OCI-LY1 (cell line): ENCODE data around the gene FANK1.

Source experiments
- H2AFZ ChIP-seq: fragments of 200-600 bp; sonication (generic), shearing (Covaris generic); 2 replicates; pipeline ENCODE4 v1.6.0; 2014; ENCODE audit warnings: antibody characterized with exemption, mild to moderate bottlenecking, low read length
- H3F3A ChIP-seq: fragments of 200-600 bp; sonication (generic), shearing (Covaris generic); 2 replicates; pipeline ENCODE4 v1.6.0; 2014; ENCODE audit warnings: mild to moderate bottlenecking, antibody characterized with exemption, low read length, moderate library complexity; ENCODE audit not compliant: insufficient read depth
- H3K27ac ChIP-seq: fragments of 200-600 bp; sonication (generic); 2 replicates; pipeline ENCODE4 v1.5.1; 2014; ENCODE audit warnings: low read length, mixed run types, mild to moderate bottlenecking, low read depth; ENCODE audit not compliant: poor library complexity, severe bottlenecking
- H3K27me3 ChIP-seq: fragments of 200-600 bp; sonication (generic); 2 replicates; pipeline ENCODE4 v1.6.0; 2014; ENCODE audit warnings: antibody characterized with exemption, mild to moderate bottlenecking, low read length, moderate library complexity; ENCODE audit not compliant: insufficient read depth
- H3K36me3 ChIP-seq: fragments of 200-600 bp; sonication (generic); 2 replicates; pipeline ENCODE4 v1.6.1; 2014; ENCODE audit warnings: mild to moderate bottlenecking, antibody characterized with exemption, low read length, moderate library complexity, mixed read lengths; ENCODE audit not compliant: insufficient read depth
- H3K4me1 ChIP-seq: fragments of 200-600 bp; sonication (generic); 2 replicates; pipeline ENCODE4 v1.5.1; 2014; ENCODE audit warnings: mild to moderate bottlenecking, low read length, moderate library complexity; ENCODE audit not compliant: insufficient read depth, severe bottlenecking
- H3K4me2 ChIP-seq: fragments of 200-600 bp; sonication (generic), shearing (Covaris generic); 2 replicates; pipeline ENCODE4 v1.6.1; 2014; ENCODE audit warnings: low read length
- H3K4me3 ChIP-seq: fragments of 200-600 bp; sonication (generic); 2 replicates; pipeline ENCODE4 v1.5.1; 2014; ENCODE audit warnings: low read length, low read depth, mild to moderate bottlenecking, mixed read lengths; ENCODE audit not compliant: poor library complexity, severe bottlenecking
- H3K79me2 ChIP-seq: fragments of 200-600 bp; shearing (Covaris generic); 2 replicates; pipeline ENCODE4 v1.6.1; 2016; ENCODE audit warnings: mixed run types, low read length, mixed read lengths; ENCODE audit not compliant: insufficient read depth
- H3K9ac ChIP-seq: fragments of 200-600 bp; sonication (generic), shearing (Covaris generic); 2 replicates; pipeline ENCODE4 v1.6.1; 2014; ENCODE audit warnings: mild to moderate bottlenecking, low read length, mixed read lengths
- H3K9me2 ChIP-seq: fragments of 200-600 bp; sonication (generic), shearing (Covaris generic); 2 replicates; pipeline ENCODE4 v1.6.1; 2014; ENCODE audit warnings: low read depth, mild to moderate bottlenecking, low read length, mixed read lengths
- H3K9me3 ChIP-seq: fragments of 200-600 bp; shearing (Covaris generic); 2 replicates; pipeline ENCODE4 v1.6.1; 2014; ENCODE audit warnings: low read length, mixed read lengths
- H4K20me1 ChIP-seq: fragments of 200-600 bp; sonication (generic), shearing (Covaris generic); 2 replicates; pipeline ENCODE4 v1.6.0; 2016; ENCODE audit warnings: mild to moderate bottlenecking, low read length; ENCODE audit not compliant: insufficient read depth
- CTCF ChIP-seq: fragments of 200-600 bp; sonication (generic), shearing (Covaris generic); IDR thresholded peaks from 2 replicates; pipeline ENCODE4 v1.5.1; 2017; ENCODE audit warnings: mild to moderate bottlenecking, antibody characterized with exemption, low read length, moderate library complexity, mixed read lengths
- EZH2 ChIP-seq: fragments of 200-600 bp; sonication (generic), shearing (Covaris generic); IDR thresholded peaks from 2 replicates; pipeline ENCODE4 v1.8.0; 2017; ENCODE audit warnings: borderline replicate concordance, mixed run types, mild to moderate bottlenecking, antibody characterized with exemption, low read length, moderate library complexity, mixed read lengths

The FANK1 gene

GRCh38 chr10:125951290-125951689 lies 54.9 kb downstream of the FANK1 start:
- TF ChIP-seq EZH2 (no peak), CTCF (no peak)
- no peak overlapping the region for H2AFZ ChIP-seq
- H3K36me3 ChIP-seq = no peaks in the 10 kb centered on the region
- H3K9me2 ChIP-seq = no peaks in the 10 kb centered on the region
- H3K9me3 ChIP-seq = peaks cover 10% of the 10 kb centered on the region; the same call in 1 of the 2 replicates
- H3K4me1 ChIP-seq = no peaks in the 10 kb centered on the region
- H4K20me1 ChIP-seq = no peaks in the 10 kb centered on the region
- no peaks in the 10 kb centered on the region for H3F3A ChIP-seq
- H3K4me3 ChIP-seq = no peak overlapping the region
- no peak overlapping the region for H3K4me2 ChIP-seq
- H3K27me3 ChIP-seq = no peaks in the 10 kb centered on the region
- H3K79me2 ChIP-seq = no peaks in the 10 kb centered on the region
- H3K27ac ChIP-seq = no peak overlapping the region
- no peak overlapping the region for H3K9ac ChIP-seq

DNA sequence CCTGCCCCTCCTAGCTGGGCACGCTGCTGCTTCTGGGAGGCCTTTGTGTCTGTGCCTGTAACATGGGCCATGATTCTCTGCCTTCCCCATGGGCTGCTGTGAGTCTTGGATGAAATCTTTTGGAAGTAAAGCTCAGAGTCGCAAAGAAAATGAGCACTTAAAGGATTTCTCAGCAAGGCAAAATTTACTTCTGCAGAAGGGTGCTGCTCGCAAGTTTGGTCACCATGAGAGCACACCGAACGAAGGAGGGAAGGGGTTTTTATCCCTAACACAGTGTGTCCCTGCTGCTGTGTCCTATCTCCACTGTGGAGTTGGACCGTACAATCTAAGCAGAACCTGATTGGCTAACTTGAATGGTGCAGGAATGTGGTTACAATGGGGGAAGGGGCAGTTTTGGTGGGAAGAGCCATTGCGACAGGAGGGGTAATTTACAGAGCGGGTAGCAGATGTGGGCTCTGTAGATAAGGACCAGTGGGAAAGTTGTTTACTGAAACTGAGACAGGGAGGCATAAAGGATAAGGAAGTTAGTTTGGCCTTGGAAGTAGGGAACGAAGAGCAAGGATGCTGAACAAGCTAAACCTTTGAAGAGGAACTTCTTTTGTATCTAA lies 57.5 kb downstream of the FANK1 start:
- no peak overlapping the region for H3K9ac ChIP-seq
- no peak for TF ChIP-seq EZH2
- no peak for TF ChIP-seq CTCF
- no peak overlapping the region for H3K4me2 ChIP-seq
- no peak overlapping the region for H3K27ac ChIP-seq
- no peaks in the 10 kb centered on the region for H3K27me3 ChIP-seq
- H3K9me2 ChIP-seq = no peaks in the 10 kb centered on the region
- no peak overlapping the region for H2AFZ ChIP-seq
- peaks cover 10% of the 10 kb centered on the region; the same call in 1 of the 2 replicates for H3K9me3 ChIP-seq
- H3K36me3 ChIP-seq = no peaks in the 10 kb centered on the region
- no peaks in the 10 kb centered on the region for H4K20me1 ChIP-seq
- no peaks in the 10 kb centered on the region for H3F3A ChIP-seq
- no peaks in the 10 kb centered on the region for H3K79me2 ChIP-seq
- no peak overlapping the region for H3K4me3 ChIP-seq
- H3K4me1 ChIP-seq = no peaks in the 10 kb centered on the region

- no peaks in the 10 kb centered on the region for H4K20me1 ChIP-seq
- no peaks in the 10 kb centered on the region for H3K27me3 ChIP-seq
- H3K9me2 ChIP-seq = no peaks in the 10 kb centered on the region
- H3K79me2 ChIP-seq = no peaks in the 10 kb centered on the region
- TF ChIP-seq EZH2 = no peak
- no peak for TF ChIP-seq CTCF
- H2AFZ ChIP-seq = no peak overlapping the region
- no peak overlapping the region for H3K9ac ChIP-seq
- H3K4me3 ChIP-seq = no peak overlapping the region
- H3K27ac ChIP-seq = no peak overlapping the region
- H3K4me2 ChIP-seq = no peak overlapping the region
- H3K36me3 ChIP-seq = no peaks in the 10 kb centered on the region
- H3F3A ChIP-seq = no peaks in the 10 kb centered on the region
- H3K4me1 ChIP-seq = no peaks in the 10 kb centered on the region
- peaks cover 10% of the 10 kb centered on the region; the same call in 1 of the 2 replicates for H3K9me3 ChIP-seq
These were observed 59.4 kb downstream of the FANK1 start for GRCh38 chr10:125955766-125956165.
